Femur (tissue), 1 donor: ENCODE data around the gene PRKAR1B.
"Not testable (repeated sequence)": the region's sequence is repeated elsewhere in the genome, so short reads cannot be mapped to it uniquely, and the experiment has no call there.

ENCODE experiments used
- DNase-seq: peaks from one replicate; pipeline ENCODE4 v3.0.0-alpha.2; 2017

The PRKAR1B gene

GRCh38 chr7:666454-667292 is 60.4 kb downstream of the PRKAR1B start:
- no peak for DNase-seq

GRCh38 chr7:665736-666453 is 61.2 kb downstream of the PRKAR1B start:
- peak; percentile 44 for DNase-seq

- peak; percentile 42 for DNase-seq
These were observed 61.9 kb downstream of the PRKAR1B start for GRCh38 chr7:664997-665735.

- DNase-seq, result no peak
These were observed 62.7 kb downstream of the PRKAR1B start for GRCh38 chr7:664402-664775.

- no peak for DNase-seq
These were observed 64.5 kb downstream of the PRKAR1B start for GRCh38 chr7:662576-662975.

GRCh38 chr7:659996-660395 is 67.1 kb downstream of the PRKAR1B start:
- no peak for DNase-seq

GRCh38 chr7:659306-659847 is 67.7 kb downstream of the PRKAR1B start:
- DNase-seq, result no peak

- peak; percentile 61 for DNase-seq
These were observed 69.4 kb downstream of the PRKAR1B start for GRCh38 chr7:657565-658119.

GRCh38 chr7:657010-657409 is 70.1 kb downstream of the PRKAR1B start:
- DNase-seq, result not testable (repeated sequence)

- DNase-seq, result no peak
These were observed 71.3 kb downstream of the PRKAR1B start for GRCh38 chr7:655758-656157.

- no peak for DNase-seq
These were observed 73.0 kb downstream of the PRKAR1B start for GRCh38 chr7:653829-654764.

GRCh38 chr7:652881-653280 is 74.2 kb downstream of the PRKAR1B start:
- no peak for DNase-seq

GRCh38 chr7:652167-652566 is 74.9 kb downstream of the PRKAR1B start:
- DNase-seq, result not testable (repeated sequence)

GRCh38 chr7:651032-651728 is 75.9 kb downstream of the PRKAR1B start:
- no peak for DNase-seq

GRCh38 chr7:650339-651031 is 76.6 kb downstream of the PRKAR1B start:
- DNase-seq, result no peak

GRCh38 chr7:646951-647350 is 80.1 kb downstream of the PRKAR1B start:
- no peak for DNase-seq

- no peak for DNase-seq
These were observed 80.6 kb downstream of the PRKAR1B start for GRCh38 chr7:646487-646886.

GRCh38 chr7:645606-646005 is 81.5 kb downstream of the PRKAR1B start:
- DNase-seq, result no peak

GRCh38 chr7:644381-645305 is 82.4 kb downstream of the PRKAR1B start:
- DNase-seq, result no peak
